GM12878 (cell line): ENCODE measurements around the gene NFAM1.

ENCODE experiments used
- FOXK2 ChIP-seq: fragments of 450-650 bp; IDR thresholded peaks from 2 replicates; pipeline ENCODE4 v1.6.1; 2017; ENCODE audit warnings: mild to moderate bottlenecking, moderate library complexity
- RAD21 ChIP-seq: IDR thresholded peaks from 2 replicates; pipeline ENCODE4 v1.6.1; 2011; ENCODE audit warnings: mild to moderate bottlenecking, low read depth, low read length, moderate library complexity; ENCODE audit not compliant: insufficient read depth
- SMC3 ChIP-seq: IDR thresholded peaks from 2 replicates; pipeline ENCODE4 v1.6.1; 2011; ENCODE audit warnings: low read length, improper control_type of control experiment, borderline replicate concordance
- TF ChIP-seq, protein P1 (sequence below): fragments of 450-650 bp; IDR thresholded peaks from 2 replicates; pipeline ENCODE4 v1.6.1; 2017; ENCODE audit warnings: antibody characterized with exemption, mild to moderate bottlenecking, moderate library complexity
- TF ChIP-seq, protein P2 (sequence below), 3 experiments: IDR thresholded peaks in 2 of 3; conservative IDR thresholded peaks in 1 of 3; 2 replicates each; pipeline ENCODE4 v1.5.1; 2011; ENCODE audit warnings: low read depth in 3 of 3, low read length in 3 of 3, mild to moderate bottlenecking in 3 of 3, control low read depth in 2 of 3, moderate library complexity in 2 of 3, inconsistent platforms in 1 of 3, mixed read lengths in 1 of 3; ENCODE audit not compliant: control insufficient read depth in 2 of 3, insufficient read depth in 1 of 3; ENCODE audit errors: extremely low read depth in 1 of 3
- TF ChIP-seq, protein P3 (sequence below): fragments of 450-650 bp; IDR thresholded peaks from 2 replicates; pipeline ENCODE4 v1.6.1; 2017; ENCODE audit warnings: mild to moderate bottlenecking, low read depth, inconsistent platforms; ENCODE audit not compliant: poor library complexity, severe bottlenecking
- TF ChIP-seq, protein P4 (sequence below): IDR thresholded peaks from 2 replicates; pipeline ENCODE4 v1.6.1; 2012; ENCODE audit warnings: low read depth, low read length, improper control_type of control experiment

DNA sequence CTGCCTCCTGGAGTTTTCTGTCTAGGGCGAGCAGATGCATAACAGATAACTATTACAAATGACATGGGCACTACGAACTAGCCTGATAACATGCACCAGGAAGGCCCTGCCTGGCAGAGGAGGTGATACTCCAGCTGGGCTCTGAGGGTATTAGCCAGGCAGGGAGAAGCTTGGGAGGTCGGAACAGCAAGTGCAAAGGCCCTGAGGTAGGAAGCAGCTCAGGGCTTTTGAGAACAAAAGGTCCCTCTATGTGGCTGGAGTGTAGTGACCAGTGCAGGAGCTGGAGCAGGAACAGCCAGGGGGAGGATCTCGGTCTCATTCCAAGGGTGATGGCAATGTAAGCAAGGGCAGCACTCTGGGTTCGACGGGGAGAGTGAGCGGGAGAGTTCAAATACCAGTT is 100.1 kb downstream of the NFAM1 start:
- TF ChIP-seq, protein P1, sequence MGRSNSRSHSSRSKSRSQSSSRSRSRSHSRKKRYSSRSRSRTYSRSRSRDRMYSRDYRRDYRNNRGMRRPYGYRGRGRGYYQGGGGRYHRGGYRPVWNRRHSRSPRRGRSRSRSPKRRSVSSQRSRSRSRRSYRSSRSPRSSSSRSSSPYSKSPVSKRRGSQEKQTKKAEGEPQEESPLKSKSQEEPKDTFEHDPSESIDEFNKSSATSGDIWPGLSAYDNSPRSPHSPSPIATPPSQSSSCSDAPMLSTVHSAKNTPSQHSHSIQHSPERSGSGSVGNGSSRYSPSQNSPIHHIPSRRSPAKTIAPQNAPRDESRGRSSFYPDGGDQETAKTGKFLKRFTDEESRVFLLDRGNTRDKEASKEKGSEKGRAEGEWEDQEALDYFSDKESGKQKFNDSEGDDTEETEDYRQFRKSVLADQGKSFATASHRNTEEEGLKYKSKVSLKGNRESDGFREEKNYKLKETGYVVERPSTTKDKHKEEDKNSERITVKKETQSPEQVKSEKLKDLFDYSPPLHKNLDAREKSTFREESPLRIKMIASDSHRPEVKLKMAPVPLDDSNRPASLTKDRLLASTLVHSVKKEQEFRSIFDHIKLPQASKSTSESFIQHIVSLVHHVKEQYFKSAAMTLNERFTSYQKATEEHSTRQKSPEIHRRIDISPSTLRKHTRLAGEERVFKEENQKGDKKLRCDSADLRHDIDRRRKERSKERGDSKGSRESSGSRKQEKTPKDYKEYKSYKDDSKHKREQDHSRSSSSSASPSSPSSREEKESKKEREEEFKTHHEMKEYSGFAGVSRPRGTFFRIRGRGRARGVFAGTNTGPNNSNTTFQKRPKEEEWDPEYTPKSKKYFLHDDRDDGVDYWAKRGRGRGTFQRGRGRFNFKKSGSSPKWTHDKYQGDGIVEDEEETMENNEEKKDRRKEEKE, result no peak
- TF ChIP-seq, protein P2, sequence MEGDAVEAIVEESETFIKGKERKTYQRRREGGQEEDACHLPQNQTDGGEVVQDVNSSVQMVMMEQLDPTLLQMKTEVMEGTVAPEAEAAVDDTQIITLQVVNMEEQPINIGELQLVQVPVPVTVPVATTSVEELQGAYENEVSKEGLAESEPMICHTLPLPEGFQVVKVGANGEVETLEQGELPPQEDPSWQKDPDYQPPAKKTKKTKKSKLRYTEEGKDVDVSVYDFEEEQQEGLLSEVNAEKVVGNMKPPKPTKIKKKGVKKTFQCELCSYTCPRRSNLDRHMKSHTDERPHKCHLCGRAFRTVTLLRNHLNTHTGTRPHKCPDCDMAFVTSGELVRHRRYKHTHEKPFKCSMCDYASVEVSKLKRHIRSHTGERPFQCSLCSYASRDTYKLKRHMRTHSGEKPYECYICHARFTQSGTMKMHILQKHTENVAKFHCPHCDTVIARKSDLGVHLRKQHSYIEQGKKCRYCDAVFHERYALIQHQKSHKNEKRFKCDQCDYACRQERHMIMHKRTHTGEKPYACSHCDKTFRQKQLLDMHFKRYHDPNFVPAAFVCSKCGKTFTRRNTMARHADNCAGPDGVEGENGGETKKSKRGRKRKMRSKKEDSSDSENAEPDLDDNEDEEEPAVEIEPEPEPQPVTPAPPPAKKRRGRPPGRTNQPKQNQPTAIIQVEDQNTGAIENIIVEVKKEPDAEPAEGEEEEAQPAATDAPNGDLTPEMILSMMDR (IDR thresholded peaks at IDR 0.05 in 2 of 3, conservative IDR thresholded peaks at IDR 0.05 in 1 of 3; ENCODE audit: control insufficient read depth in 2 of 3, extremely low read depth in 1 of 3, insufficient read depth in 1 of 3, low read depth in 3 of 3, low read length in 3 of 3), result no peak
- TF ChIP-seq, protein P3, sequence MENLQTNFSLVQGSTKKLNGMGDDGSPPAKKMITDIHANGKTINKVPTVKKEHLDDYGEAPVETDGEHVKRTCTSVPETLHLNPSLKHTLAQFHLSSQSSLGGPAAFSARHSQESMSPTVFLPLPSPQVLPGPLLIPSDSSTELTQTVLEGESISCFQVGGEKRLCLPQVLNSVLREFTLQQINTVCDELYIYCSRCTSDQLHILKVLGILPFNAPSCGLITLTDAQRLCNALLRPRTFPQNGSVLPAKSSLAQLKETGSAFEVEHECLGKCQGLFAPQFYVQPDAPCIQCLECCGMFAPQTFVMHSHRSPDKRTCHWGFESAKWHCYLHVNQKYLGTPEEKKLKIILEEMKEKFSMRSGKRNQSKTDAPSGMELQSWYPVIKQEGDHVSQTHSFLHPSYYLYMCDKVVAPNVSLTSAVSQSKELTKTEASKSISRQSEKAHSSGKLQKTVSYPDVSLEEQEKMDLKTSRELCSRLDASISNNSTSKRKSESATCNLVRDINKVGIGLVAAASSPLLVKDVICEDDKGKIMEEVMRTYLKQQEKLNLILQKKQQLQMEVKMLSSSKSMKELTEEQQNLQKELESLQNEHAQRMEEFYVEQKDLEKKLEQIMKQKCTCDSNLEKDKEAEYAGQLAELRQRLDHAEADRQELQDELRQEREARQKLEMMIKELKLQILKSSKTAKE, result no peak
- TF ChIP-seq, protein P4, sequence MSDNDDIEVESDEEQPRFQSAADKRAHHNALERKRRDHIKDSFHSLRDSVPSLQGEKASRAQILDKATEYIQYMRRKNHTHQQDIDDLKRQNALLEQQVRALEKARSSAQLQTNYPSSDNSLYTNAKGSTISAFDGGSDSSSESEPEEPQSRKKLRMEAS, result no peak
- TF ChIP-seq RAD21 (no peak), SMC3 (no peak), FOXK2 (no peak)
